HG02970 (cell line): ENCODE results near the gene CEBPZOS.

Source experiments
- ATAC-seq: cut with Tn5 transposase; IDR thresholded peaks from one replicate; pipeline ENCODE4 v1.9.1; 2021; ENCODE audit warnings: mild to moderate bottlenecking, moderate library complexity, moderate number of reproducible peaks; ENCODE audit not compliant: unreplicated experiment, low FRiP score

The CEBPZOS gene

DNA sequence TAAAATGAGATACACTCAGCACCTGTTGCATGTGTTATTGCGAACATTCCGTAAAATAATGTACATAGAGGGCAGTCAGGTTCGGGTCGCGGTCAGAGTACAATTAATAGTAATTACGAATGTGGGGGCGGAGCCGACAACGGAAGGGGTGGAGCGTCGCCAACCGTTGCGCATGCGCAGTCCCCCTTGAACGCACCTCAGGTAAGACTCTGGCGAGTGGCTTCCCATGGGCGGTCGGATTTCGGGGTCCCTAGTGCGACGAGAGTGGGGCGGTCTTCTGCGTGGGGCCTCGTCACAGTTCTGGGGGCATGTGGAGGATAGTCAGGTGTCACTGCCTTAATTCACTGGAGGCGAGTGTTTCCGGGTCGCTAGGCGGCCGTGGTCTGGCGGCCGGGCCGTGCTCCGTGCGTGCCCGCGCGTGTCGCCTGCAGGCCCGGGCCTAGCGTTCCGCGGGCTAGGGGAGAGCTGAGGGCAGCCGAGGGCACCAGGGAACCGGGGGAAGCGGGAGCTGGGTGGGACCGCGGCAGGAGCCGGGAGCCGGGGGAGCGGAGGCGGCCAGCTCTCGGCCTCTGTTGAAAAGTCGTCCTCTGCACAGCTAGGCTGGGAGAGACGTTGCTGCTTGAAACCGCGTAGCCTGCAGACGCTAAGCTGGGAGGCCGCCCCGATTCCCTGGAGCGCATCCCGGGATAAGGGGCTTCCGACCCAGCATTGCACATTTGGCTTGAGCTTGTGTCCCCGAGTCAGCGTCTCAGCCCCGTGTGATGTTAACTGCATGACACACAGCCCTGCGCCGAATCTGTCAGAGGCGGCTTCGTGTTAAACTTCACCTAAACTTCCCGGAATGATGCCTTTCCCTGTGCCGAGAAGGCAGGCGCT is at the start of gene CEBPZOS:
Gene CEBPZOS (plus strand): TSS at position 177 of the 876 bp plus-strand sequence. CDS start 3,209 bp downstream, outside the sequence.
- peak; percentile 80 for ATAC-seq

DNA sequence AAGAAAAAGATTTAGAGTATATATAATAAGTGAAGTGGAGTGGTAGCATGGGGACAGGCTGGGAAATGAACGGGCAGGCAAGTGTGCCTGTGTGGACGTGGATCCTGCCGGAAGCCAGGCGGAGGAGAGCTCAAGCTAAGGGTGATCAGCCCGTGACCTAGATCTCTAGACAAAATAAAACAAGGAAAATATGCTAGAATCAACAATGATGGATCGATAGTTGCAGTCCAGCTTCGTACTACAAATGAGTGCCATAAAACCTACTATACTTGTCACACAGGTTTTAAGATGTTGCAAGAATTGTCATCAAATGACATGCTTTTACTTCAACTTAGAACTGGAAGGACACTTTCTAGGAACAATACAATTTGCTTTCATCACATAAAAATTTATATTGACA is 48.0 kb upstream of the CEBPZOS start:
- ATAC-seq: no peak

DNA sequence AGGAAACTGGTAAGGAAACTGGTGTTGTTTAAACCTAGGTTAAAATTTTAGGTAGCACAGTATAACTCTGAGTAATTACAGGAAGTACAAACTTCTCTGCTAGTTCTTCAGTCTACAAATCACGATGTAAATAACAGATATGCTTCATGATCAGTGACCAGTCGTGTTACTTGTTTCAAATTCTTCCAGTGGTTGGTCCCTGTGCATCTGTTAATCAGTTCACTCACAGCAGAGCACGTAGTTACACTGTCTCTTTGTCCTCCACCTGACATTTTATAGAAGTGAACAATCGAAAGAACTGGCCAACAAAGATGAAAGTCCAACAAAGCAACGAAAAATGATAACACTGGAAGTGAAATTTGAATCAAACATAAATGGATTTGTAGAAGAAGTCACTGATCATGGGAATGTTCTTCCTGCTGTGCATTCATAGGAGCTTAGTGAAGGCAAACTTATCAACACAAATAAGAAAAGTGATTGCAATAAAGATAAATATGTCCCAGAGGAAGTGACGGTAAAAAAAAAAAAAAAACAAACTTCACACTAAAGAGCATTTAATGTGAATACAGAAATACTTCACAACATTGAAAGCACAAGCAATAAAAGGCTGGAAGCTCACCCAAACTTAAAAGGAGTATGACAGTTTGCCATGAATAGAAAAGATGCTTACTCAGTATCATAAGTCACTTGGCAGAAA is 46.5 kb upstream of the CEBPZOS start:
- no peak for ATAC-seq

DNA sequence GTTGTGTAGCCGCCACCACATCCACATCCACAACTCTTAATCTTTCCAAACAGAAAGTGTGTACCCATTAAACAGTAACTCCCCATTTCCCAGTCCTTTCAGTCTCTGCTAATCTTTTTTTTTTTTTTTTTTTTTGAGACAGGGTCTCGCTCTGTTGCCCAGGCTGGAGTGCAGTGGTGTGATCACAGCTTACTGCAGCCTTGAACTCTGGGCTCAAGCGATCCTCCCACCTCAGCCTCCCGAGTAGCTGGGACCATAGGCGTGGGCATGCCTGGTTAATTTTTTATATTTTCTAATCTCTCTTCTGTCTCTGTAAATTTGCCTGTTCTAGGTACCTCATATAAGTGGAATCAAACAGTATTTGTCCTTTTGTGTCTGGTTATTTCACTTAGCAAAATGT is 43.1 kb upstream of the CEBPZOS start:
- ATAC-seq: no peak

DNA sequence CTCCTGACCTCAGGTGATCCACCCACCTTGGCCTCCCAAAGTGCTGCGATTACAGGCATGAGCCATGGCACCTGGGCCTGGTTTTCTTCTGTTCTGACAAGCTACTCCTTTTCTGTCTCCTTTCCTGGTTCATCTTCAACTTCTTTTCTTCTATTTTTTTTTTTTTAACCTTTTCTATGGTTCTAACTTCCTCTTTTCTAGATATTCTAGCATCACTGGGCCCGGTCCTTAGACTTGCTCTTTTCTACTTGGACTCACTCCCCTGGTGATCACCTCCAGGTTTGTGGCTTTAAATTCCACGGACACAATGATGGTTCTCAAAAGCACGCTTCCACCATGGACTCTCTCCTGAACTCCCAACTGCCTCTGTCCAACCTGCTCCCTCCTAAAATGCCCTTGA is 41.5 kb upstream of the CEBPZOS start:
- no peak for ATAC-seq

DNA sequence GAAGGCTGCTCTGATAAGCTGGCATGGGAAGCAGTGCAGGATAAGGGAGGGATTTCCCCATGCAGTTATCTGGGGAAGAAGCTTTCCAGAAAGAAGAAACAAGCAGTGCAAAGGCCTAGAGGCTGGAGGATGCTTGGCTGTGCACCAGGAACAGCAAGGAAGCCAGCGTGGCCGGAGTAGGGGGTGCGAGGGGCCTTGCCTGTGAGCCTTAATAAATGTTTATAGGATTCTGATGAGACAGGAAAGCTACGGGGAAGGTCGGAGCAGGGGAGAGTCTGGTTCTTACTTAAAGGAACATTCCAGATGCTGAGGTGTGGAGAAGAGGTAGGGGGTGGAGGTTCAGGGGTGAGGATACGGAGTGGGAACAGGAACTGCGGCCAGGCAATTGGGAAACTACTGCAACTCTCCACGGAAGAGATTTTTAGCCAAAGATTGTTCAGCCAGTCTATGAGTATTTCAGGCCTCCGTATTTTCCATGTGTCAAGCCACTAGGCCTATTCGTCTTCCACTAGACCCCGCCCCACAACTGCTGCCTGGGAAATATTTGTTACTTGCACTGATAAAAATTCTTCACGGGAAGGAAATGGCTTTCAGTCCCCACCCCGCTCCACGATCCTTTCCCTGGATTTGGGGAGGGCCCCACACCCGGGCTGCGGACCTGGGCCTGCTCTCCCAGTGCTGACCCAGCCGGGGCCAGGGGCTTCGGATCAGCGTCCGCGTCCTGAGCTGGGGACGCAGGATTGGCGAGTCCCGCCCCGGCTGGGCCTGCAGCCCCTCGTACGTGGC is 40.0 kb upstream of the CEBPZOS start:
- no peak for ATAC-seq

DNA sequence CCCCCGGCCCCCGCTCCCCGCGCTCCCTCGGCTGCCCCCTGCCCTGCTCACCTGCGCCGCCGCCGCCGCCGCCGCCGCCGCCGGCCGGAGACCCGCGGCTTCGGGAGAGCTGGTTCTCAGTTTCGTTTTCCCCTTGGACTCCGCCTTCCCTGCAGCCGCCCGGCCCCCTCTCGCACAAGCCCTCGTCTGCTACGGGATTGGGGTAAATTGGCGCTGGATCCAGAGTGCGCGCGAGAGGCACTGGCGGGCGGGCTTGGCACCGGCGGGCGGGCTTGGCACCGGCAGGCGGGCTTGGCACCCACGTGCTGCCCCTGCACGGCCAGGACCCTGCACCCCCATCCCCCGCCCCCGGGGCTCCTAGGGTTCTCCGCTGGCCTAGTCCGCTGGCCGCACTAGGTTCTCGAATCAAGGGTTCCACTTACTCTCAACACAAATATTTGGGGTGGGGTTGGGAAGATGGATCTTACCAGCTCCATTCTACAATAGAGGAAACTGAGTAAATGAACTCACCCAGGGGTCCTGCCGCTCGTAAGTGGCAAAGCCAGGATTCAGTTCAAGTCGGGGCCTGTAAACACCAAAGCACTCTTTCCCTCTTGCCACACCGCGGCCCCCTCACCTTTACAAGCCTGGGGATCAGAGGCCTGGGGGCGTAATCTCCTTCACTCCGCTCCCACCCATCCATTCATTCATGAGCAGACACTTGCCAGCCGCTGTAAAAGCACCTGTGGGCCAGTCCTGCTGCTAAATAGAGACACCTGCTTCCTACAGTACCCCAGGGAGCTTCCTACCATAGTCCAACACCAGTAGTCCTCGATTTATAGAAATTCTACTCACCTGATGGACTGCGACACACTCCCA is 39.2 kb upstream of the CEBPZOS start, which contains the start of gene EIF2AK2:
Gene EIF2AK2 (minus strand): TSS at position 124 of the 858 bp plus-strand sequence. CDS start 9,174 bp downstream, outside the sequence.
- peak; percentile 82 for ATAC-seq

DNA sequence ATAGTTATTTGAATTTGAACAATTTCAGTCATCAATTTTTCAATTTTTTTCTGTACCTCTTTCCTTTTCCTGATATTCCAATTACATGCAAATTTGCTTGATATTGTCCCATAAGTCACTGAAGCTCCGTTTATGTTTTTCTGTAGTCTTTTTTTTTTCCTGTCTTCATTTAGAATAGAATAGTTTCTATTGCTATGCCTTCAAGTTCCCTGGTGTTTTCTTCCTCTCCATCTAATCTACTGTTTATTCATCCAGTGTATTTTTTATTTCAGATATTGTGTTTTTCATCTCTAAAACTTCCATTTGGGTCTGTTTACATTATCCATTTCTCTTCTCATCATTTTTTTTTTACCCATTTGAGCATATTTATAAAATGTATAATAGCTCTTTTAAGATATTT is 31.5 kb upstream of the CEBPZOS start:
- no peak for ATAC-seq

DNA sequence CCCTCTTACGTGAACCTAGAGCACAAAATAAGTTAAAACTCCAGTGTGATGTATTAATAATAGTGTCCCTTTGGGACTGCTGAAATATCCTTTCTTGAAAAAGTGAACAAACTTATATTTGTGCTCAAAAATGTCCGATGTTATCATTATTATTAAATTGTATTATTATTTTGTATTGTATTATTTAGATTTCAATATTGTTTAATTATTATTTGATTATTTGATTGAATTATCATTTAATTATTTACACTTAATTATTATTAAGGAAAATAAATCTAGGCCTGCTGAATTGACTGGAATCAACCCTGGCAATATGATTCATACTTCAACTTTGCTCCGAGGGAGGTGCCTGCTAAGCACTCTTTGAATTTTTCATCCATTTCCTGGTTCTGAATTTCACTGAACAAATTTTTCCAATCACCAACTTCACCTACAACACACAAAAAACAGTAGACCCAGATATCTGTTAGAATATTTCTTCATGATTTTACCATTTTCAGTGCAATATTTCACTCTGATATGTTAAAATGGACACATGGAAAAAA is 28.6 kb upstream of the CEBPZOS start:
- ATAC-seq: no peak

DNA sequence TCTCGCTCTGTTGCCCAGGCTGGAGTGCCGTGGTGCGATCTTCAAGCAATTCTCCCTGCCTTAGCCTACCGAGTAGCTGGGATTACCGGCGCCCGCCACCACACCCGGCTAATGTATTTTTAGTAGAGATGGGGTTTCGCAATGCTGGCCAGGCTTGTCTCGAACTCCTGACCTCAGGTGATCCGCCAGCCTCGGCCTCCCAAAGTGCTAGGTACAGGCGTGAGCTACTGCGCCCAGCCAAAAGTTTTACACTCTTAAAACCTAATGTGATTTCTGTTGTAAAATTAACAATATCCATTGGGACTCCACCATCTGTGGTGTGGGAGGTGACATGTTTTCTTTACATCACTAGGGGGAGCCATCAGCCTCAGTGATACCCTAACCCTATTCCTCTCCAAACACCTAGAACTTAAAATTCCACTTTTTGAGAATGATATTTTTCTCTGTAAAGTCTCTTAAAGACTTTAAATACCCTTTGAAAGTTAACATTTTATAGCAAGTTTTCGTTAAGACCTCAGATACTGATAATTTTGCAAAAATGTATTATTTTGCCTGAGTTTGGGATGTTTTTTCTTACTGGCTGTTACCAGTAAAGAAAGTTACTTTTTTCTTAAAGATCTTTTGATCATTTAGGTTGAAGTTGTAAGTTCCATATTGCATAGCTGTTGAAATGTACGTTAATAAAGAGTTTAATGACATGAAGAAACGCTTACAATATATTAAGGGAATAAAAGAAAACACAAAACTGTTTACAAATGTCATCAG is 27.9 kb upstream of the CEBPZOS start:
- ATAC-seq: no peak

DNA sequence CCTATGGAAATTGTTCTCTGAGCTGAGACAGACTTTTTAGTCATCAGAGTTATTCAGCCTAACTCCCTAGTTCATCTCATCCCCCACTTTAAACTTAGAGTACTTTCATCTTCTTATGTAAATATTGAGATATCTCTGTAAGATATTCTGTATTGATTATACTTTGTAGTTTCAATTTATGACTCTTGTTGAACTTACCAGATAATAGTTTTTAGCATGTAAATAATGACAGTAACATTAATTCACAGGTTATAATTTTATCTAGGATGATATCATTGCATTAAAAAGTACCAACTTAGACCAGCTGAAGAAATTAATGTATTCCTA is 24.7 kb upstream of the CEBPZOS start:
- ATAC-seq: no peak

DNA sequence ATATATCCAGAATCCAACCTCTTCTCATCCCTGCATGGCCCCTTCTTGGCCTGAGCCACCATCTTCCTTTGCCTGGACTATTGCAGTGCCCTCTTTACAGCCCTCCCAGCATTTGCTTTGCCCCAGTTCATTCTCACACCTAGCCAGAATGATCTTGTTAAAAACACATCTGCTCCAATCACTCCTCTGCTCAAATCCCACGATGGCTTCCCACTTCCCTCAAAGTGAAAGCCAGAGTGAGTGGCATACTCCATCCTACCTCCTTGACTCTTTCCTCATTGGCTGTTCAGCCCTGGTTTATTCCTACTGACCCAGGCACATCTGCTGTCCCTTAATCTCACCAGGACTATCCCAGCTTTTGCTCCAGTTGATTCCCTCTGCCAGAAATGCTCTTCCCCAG is 22.6 kb upstream of the CEBPZOS start:
- no peak for ATAC-seq

DNA sequence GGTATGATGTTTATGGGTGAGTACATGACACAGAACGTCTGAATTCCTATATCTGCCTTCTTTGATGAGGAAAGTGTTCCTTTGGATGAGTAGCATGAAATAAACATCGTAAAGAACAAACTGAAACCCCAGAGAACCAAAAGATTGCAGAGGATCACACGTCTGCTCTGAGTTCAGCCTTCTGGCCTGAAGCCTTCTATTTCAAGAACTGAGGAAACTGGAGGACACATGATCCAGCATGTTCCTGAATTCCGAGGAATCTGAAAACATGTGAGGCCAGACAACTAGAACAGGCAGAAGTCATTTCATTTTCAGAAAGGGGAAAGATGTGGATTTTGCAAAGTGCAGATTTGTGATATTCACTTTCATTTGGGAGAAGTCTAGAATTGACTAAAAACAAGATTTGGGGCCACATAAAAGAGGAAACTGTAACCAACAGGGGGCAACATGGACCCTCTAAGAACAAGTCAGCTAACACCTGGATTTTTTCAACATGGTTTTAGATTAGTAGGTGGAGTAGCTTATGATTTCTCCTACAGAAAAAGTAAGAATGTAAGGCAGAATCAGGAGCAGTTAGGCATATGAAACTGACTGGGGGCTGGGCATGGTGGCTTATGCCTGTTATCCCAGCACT is 16.2 kb upstream of the CEBPZOS start:
- ATAC-seq: no peak

DNA sequence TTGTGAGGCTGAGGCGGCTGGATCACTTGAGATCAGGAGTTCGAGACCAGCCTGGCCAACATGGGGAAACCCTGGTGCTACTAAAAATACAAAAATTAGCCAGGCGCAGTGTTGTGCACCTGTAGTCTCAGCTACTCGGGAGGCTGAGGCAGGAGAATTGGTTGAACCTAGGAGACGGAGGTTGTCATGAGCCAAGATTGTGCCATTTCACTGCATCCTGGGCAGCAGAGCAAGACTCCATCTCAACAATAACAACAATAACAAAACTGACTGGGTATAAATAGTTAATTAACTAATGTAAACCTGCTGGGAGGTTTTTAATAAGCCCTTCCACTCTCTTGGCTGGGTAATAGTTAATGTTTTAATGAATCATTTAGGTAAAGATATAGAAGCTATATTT is 15.7 kb upstream of the CEBPZOS start:
- ATAC-seq: no peak

DNA sequence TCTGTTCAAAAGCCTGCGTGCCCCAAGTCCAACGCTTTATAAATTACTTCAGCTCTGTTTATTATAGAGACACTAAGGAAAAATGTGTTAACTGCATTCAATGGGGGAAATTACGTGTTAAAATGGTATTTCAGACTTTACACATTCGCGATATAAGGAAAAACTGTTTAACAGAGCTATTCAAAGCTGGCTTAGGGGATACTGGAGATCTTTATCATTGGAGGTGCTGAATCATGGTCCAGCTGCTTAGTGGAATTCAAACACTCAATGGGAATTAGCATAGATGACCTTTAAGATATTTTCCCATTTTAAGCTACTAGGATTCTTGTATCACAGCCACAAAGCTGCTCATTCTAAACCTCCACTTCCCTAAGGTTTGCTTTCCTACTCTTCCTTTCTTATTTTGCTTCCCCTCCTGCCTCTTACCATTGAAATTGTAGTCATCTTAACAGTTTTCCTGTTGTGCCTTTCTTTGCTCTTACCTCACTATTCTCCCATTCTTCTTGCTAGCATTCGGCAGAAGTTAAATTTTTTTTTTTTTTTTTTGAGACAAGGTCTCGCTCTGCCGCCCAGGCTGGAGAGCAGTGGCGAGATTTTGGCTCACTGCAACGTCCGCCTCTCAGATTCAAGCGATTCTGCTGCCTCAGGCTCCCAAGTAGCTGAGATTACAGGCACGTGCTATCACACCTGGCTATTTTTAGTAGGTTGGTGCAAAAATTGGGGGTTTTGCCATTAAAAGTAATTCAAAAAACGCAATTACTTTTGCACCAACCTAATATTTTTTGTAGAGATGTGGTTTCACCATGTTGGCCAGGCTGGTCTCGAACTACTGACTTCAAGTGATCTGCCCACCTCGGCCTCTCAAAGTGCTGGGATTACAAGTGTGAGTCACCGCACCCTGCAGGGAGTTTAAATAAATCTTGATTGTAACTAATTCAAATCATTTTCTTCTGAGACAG is 14.3 kb upstream of the CEBPZOS start:
- no peak for ATAC-seq

DNA sequence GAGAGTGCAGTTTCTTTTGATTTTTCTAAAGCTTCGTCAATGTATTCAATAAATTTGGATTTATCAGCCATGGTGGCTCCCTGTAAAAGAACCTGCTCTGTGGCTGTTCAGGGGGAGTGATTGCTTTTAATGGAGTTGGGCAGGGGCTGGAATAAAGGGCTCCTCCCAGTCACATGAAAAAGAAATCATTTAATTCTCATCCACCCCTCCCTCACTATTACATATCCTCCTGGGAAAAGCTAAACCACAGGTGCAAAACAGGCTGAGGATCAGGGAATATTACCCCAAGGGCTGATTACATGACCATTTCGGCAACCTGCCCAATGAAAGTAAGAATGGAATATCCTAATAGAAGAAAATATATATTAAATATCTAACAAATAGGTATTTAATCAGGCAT is 7.7 kb upstream of the CEBPZOS start, which contains the start of gene SULT6B1:
Gene SULT6B1 (minus strand): TSS at position 101 of the 400 bp plus-strand sequence. CDS start 30 bp downstream, at position 71.
- ATAC-seq: no peak

DNA sequence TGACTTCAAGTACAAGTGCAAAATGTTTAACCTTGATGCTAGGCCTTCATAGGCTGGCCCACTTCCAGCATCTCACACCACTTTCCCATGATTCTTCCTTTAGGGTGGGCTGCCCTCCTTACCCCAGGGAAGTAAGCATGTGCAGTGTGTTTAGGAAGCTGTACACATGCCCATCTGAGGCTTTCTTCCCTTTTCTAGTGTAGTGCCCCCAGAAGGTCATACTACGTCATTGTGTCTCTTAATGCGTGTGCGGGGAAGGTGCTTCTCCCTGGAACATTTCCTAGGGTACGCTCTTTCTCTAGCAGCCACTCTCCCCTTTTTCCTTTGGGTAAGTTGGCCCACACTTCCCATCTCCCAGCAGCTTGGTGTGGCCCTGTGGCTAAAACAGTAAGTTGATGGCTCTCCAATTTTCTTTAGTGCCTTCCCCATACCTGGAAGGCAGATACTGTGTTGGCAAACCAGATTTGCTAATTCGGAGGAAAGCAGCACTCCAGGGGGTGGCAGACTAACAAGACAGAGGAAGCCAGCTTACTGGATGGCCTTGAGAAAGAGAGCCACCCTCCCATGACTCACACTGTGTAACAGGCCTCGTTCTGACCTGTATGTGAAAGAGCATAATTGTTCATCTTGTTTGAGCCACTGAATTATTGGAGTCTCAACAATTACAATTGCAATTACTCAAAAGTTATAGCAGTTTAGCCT is 6.7 kb upstream of the CEBPZOS start:
- ATAC-seq: no peak
